Activated CD8-positive, alpha-beta memory T cell treated with anti-CD3 and anti-CD28 coated beads, Interleukin-2, amount 50 U/mL, for 24 hours (primary cell): ENCODE measurements around the gene APBB3.
"Not testable (repeated sequence)": the region's sequence is repeated elsewhere in the genome, so short reads cannot be mapped to it uniquely, and the experiment has no call there.

ENCODE experiments used
- DNase-seq: peaks from one replicate; pipeline ENCODE4 v3.0.0-alpha.2; 2020; ENCODE audit errors: extremely low read depth

APBB3 gene, protein sequence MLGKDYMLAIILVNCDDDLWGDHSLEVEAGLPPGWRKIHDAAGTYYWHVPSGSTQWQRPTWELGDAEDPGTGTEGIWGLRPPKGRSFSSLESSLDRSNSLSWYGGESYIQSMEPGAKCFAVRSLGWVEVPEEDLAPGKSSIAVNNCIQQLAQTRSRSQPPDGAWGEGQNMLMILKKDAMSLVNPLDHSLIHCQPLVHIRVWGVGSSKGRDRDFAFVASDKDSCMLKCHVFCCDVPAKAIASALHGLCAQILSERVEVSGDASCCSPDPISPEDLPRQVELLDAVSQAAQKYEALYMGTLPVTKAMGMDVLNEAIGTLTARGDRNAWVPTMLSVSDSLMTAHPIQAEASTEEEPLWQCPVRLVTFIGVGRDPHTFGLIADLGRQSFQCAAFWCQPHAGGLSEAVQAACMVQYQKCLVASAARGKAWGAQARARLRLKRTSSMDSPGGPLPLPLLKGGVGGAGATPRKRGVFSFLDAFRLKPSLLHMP

DNA sequence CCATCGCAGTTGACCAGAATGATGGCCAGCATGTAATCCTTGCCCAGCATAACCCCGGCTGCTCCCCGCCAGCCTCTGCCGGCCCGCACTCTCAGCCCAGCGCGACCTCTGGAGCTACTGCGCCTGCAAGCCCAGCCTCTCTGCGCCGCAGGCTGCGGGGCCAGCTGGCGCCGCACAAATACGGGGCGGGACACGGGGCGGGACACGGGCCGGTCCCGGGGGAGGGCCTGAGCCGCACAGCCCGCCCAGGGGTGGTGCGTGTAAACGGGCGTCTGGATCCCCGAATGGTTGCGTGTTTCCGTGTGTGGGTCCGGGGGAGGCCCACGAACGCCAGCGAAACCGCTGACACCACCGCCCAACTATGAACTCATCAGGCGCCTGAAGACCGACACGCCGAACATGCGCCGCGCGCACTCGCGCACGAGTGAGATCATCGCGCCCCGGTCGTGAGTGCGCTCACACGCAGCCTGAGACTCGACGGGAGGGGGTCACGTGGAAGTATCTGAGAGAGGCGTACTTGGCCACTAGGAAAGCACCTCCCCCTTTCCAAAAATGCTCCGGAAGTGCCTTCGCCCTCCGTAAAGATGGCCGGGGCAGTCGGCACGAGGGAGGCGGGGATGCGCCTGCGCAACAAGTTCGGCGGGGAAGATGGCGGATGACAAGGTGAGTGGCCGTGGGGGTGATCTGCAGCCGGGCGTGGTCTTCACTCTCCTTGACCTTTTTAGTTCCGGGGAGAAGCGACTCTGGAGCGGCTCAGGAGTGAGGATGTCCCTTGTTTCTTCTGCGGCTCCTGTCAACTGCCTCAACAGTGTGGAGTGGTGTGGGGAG lies at the start of gene APBB3, which contains the start of gene SLC35A4:
APBB3 (minus strand) TSS at position 403 of the 828 bp plus-strand sequence; CDS start at position 50, 353 bp downstream.
SLC35A4 (plus strand) TSS at position 633 of the 828 bp plus-strand sequence. CDS start 2,342 bp downstream, outside the sequence.
- DNase-seq: peak; percentile 93

DNA sequence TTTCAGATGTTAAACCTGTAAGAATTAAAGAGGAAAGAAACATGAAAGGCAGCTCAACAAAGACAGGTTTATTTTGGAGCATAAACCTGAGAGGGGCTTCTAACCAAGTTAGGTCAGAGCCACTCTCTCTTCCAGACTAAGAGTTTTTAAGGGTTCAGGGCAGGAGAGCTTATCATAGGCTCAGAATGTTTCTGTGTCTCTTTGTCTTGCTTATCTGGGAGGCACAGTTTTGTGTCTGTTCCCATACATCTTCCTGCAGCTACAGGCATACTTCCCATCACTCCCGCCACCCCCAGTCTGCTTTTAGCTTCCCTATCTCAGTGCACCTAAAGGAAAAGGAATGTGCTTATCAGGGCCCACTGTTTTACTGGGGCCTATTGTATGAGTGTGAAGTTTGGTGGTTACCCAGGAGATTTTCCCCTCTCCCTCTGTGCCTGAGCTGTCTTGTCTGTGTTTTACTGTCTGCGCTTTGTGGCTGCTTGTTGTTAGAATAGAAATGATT lies 46.7 kb upstream of the APBB3 start:
- no peak for DNase-seq

DNA sequence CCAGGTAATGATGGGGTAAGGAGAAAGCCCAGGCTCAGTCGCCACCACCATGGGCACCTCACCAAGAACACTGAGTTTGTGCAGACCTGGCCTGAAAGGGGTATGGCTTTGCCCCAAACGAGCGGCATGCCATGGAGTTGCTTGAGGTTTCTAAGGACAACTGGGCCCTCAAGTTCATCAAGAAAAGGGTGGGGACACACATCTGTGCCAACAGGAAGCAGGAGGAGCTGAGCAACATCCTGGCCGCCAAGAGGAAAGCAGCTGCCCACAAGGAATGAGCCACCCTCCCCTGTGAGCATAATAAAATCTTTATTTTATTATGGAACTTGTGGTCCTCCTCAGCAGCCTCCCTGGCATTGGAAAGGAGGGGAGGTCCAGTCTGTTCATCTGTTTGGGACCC lies 44.7 kb upstream of the APBB3 start:
- DNase-seq: no peak

DNA sequence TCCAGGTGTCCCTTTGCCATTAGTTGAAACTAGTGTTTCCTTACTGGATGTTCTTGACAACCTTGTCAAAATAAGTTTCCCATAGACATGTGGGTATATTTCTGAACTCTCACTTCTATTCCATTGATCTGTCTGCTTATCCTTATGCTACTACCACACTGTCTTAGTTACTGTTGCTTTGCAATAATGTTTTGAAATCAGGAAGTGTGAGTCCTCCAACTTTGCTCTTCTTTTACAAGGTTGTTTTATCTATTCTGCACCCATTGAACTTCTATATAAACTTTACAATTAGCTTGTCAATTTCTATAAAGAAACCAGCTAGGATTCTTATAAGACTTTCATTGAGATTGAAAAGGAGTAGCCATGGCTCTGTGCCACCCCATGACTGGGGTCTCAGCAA lies 44.3 kb upstream of the APBB3 start:
- no peak for DNase-seq

DNA sequence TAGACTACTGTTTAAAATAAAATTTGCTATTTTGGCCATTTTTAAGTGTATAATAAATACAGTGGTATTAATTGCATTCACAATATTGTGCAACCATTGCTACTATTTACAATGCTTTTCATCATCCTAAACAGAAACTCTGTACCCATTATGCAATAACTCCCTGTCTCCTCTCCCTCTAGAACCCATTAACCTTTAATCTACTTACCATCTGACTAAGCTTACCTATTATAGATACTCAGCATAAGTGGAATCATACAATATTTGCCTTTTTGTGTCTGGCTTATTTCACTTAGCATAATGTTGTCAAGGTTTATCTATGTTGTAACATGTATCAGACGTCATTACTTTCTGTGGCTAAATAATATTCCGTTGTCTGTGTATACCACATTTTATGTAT lies 42.6 kb upstream of the APBB3 start:
- DNase-seq: no peak

DNA sequence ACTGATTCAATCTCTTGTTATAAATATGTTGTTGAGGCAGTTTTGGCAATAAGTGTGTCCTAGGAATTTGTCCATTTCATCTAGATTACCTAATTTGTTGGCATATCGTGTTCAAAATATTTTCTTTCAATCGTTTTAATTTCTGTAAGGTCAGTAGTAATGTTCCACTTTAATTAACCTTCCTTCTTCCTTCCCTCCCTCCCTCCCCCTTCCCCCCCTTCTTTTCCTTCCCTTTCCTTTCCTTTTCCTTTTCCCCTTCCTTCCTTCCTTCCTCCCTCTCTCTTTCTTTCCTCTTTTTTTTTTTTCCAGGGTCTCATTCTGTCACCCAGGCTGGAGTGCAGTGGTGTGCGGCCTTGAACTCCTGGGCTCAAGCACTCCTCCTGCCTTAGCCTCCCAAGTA lies 41.5 kb upstream of the APBB3 start:
- no peak for DNase-seq

DNA sequence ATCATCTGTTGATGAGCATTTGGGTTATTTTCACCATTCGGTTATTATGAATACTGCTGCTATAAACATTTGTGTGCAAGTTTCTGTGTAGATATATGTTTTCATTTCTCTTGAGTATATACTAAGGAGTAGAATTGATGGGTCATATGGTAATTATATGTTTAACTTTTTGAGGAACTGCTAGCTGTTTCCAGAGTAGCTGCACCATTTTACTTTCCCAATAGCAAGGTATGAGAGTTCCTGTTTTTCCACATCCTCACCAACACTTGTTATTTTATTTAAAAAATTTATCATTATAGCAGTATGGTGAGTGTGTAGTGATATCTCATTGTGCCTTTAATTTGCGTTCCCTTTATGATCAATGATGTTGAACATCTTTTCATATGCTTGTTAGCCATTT lies 39.3 kb upstream of the APBB3 start:
- no peak for DNase-seq

DNA sequence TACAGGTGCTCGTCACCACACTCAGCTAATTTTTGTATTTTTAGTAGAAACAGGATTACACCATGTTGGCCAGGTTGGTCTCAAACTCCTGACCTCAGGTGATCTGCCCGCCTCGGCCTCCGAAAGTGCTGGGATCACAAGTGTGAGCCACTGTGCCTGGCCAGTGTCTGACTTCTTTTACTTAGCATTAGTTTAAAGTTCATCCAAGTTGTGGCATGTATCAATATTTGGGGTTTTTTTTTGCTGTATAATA lies 39.0 kb upstream of the APBB3 start:
- DNase-seq: not testable (repeated sequence)

DNA sequence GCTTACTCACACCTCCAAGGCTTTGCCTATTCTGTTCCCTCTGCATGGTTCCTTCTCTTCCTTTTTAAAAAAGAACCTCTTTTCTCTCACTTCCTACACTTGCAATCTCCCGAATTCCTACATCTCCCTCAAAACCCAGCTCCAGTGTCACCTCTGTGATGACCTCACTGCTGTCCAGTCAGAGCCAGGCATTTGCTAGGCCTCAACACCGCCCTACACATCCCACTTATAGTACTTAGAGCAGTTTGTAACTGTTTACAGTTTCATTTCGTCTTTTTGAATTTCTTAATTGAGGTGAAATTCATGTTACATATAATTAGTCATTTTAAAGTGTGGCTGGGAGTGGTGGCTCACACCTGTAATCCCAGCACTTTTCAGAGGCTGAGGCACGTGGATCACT lies 37.7 kb upstream of the APBB3 start:
- no peak for DNase-seq

DNA sequence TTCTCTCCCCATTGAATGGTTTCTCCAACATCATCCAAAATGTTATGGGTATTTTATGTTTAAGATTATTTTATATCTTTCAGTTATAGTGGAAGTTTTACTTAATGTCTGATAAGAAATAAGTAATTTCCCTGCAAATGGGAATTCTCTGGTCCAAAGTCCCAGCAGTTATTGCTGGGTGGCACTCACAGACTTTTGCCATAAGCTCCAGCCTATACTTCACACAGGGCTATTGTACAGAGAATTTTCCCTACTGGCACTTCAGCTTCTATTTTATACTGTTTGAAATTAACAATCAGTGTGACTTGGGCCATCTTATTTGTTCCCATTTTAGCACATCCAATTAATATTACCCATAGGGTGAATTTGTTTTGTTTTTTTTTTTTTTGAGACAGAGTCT lies 35.7 kb upstream of the APBB3 start:
- no peak for DNase-seq

DNA sequence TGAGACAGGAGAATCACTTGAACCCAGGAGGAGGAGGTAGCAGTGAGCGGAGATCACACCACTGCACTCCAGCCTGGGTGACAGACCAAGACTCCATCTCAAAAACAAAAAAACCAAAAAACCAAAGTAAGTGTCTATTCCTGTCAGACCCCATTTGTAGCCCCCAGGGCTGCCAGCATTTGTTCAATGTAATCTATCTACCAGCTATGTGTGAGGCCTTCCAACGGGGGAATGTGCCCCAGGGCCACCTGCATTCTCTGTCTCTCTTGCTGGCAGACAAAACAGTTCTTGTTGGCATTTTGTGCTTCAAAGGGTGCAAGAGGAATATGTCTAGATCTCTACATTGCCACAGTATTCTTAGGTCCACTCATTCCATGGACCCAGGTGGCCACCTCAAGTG lies 34.4 kb upstream of the APBB3 start:
- DNase-seq: no peak

DNA sequence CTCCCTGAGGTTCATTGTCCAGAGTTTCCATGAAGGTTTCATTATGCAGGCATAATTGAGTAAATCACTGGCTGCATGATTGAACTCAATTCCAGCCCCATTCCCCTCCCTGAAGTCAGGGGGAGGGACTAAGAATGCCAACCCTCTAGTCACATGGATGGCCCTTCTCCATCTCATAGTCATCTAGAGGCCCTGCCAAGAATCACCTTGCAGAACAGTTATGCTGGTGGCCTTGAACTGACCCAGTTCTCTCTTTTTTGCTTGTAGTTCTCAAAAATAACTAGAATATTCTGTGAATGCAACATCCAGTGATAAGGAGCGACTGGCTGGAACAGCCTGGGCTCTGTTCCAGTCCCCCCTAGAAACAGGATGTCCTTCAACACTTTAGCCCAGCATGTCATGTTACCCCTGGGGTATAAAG lies 31.9 kb upstream of the APBB3 start:
- no peak for DNase-seq

DNA sequence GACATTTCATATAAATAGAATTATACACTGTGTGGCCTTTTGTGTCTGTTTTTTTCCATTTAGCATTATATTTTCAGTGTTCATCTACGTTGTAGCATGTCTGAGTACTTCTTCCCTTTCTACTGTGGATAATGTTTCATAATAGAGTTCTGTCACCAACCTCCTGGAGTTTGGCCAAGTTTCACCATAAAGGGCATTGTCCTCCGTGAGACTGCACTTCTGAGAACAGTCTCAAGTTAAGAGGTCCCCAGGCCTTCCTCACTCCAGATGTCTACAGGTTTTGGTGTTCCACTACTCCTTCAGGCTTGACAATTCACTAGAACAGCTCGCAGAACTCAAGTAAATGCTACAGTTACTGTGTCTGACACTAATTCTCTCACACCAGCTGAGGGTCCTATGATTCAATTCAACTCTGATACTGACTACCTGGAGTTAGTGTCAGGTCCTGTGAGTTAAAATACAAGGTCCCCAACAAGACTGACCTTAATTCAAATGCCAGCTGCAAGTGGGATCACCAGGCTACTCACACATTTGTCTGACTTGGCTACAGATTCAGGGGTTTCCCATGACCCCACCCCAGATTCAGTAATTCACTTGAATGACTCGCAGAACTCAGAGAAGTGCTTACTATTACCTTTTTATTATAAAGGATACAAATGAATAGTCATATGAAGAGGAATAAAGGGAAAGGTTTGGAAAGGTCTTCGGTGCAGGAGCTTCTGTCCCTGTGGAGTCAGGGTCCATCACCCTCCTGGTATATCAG lies 31.3 kb upstream of the APBB3 start:
- DNase-seq: no peak

DNA sequence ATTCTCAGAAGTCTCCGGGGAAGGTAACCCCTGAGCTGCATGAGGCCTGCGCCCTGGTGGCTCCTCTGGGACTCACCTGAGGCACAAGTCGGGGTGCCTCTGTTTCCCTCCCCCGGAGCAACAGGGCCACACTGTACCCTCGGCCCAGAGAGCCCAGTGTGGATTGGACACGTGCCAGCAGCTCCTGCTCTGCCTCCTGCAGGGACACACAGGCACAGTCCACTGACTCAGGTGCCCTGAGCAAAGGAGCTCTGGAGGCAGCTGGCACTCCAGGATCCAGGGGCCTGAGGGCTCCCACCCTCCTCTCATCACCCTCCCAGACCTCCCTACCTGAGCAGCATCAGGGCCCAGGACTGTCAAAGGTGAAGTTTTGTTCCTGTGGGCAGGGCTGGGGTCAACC lies 29.8 kb upstream of the APBB3 start:
- no peak for DNase-seq

DNA sequence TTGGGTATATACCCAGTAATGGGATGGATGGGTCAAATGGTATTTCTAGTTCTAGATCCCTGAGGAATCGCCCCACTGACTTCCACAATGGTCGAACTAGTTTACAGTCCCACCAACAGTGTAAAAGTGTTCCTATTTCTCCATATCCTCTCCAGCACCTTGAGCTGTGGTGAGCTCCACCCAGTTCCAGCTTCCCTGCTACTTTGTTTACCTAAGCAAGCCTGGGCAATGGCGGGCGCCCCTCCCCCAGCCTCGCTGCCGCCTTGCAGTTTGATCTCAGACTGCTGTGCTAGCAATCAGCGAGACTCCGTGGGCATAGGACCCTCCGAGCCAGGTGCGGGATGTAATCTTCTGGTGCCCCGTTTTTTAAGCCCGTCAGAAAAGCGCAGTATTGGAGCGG lies 28.7 kb upstream of the APBB3 start:
- not testable (repeated sequence) for DNase-seq

DNA sequence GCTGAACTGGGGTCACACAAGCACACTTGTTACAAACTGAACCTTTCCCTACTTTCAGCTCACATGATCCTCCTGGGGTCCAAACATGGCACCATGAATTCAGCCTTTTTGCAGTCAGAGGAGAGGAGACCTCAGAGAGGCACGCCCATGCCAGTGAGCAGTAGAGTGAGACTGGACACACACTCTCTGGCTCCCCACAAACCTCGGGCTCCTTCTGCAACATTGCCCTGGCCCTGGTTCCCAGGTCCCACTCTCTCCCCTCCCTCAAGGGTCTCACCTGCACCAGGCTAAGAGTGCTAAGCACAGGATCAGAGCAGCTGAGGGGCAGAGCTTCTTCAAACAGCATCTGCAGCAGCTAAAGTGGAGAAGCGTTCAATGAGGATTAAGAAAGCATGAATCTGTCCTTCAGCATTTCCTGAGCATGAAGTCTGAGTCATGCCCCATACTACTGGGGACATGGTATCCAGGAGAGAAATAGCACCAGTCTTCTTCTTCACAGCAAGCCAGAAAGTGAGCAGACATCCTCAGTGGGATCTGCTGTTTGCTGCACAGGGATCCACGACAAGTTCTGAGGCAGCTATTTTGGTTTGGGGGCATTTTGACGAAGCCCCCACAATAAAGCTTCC lies 27.5 kb upstream of the APBB3 start:
- DNase-seq: no peak

DNA sequence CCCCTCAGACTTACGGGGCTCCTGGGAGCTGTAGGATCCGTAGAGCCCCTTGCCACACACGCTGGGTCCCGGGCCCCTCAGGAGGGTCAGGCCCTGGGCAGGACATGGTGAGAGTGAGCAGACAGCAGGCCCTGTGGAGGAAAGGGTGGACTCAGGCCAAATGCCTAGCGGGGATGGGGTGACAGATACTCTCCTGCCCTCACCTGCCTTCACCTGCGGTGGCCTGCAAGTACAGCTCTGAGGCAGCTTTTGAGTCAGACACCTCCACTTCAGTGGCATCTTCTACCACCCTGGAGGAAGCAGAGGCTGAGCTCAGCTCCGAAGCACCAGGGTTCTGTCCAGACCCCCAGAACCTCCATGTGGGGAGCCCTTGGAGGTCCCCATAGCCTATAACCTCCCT lies 26.5 kb upstream of the APBB3 start:
- no peak for DNase-seq

DNA sequence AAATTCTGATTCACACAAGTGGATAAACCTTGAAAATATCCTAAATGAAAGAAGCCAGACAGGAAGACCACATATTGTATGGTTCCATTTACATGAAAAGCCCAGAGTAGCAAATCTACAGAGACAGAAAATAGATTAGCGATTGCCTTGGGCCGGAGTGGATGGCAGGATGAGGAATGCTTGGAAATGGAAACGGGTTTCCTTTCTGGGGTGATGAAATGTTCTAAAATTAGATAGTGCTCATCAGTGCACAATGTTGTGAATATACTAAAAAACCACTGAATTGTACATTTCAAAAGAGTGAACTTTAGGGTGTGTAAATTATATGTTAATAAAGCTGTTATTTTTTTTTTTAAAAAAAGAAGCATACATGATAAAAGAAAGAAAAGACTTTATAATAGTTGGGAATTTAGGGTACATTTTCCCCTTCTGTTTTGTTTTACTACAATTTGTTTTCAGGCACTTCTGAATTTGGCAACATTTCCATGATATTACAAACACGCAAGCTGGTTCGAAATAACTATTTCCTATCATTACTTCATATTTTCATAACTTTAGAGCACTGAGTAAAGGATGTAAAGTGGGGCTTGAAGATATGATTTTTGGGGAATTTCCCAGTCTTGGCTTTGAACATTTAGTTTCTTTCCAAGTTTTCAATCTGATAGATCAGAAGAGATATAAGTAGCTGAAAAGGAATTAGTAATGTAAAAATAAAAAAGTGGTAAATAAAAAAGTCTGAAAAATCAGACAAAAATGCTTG lies 24.1 kb upstream of the APBB3 start:
- no peak for DNase-seq

DNA sequence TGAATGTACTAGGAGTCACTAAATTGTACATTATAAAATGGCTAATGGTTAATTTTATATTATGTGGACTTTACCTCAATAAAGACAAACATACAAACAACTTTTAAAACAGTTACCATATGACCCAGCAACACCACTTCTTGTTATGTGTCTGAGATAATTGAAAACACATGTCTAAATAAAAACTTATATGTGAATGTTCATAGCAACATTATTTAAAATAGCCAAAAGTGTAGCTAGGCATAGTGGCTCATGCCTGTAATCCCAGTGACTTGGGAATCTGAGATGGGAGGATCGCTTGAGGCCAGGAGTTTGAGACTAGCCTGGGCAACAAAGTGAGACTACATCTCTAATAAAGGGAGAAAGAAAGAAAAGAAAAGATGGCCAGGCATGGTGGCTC lies 23.1 kb upstream of the APBB3 start:
- DNase-seq: no peak

DNA sequence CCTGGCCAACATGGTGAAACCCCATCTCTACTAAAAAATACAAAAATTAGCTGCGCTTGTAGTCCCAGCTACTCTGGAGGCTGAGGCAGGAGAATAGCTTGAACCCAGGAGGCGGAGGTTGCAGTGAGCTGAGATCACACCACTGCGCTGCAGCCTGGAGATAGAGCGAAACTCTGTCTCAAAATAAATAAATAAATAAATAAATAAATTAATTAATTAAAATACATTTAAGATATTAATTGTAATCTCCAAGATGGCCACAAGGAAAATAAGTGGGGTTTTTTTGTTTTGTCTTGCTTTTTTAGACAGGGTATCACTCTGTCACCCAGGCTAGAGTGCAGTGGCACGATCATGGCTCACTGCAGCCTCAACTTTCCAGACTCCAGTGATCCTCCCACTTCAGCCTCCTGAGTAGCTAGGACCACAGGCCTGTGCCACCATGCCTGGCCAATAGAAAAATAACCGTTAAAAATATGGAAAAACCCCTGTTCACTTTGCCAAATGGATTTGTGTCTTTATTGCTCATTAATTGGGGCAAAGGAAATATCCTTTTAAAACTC lies 14.9 kb upstream of the APBB3 start:
- not testable (repeated sequence) for DNase-seq

DNA sequence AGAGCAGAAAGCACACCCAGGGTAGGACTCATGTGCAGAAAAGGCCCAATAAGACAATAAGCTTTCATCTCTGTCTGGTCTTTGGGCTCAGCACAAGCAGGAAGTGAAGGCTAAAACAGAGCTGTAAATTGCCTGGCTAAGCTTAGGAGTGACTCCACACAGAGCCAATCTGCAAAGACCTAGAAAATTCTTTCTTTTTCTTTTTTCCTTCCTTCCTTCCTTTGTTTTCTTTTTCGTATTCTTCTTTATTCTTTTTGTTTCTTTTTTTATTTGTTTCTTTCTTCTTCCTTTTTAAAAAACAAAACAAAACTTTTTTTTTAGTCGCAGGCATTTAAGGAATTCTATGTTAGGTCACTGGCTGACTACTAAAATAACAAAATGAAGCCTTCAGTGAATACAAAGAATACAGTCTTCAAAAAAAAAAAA lies 12.4 kb upstream of the APBB3 start:
- DNase-seq: no peak
